NK-92 (cell line): ENCODE data around the gene CCND2.
"Not testable (repeated sequence)": the region's sequence is repeated elsewhere in the genome, so short reads cannot be mapped to it uniquely, and the experiment has no call there.

Experiments
- DNase-seq: peaks from one replicate; lab custom pipeline; 2025; ENCODE audit not compliant: unreplicated experiment; lab: John Stamatoyannopoulos, UW

The CCND2 gene

DNA sequence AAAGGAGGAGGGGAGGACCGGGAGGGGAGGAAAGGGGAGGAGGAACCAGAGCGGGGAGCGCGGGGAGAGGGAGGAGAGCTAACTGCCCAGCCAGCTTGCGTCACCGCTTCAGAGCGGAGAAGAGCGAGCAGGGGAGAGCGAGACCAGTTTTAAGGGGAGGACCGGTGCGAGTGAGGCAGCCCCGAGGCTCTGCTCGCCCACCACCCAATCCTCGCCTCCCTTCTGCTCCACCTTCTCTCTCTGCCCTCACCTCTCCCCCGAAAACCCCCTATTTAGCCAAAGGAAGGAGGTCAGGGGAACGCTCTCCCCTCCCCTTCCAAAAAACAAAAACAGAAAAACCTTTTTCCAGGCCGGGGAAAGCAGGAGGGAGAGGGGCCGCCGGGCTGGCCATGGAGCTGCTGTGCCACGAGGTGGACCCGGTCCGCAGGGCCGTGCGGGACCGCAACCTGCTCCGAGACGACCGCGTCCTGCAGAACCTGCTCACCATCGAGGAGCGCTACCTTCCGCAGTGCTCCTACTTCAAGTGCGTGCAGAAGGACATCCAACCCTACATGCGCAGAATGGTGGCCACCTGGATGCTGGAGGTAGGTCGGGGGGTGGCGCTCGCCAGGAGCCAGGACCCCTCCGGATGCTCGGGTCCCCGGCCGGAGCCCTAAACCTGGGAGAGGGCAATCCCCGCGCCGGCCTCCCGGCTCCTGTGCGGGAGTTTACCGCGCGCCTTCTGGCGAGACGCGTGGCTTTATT is at the start of gene CCND2:
Gene CCND2 (plus strand): TSS at position 111 of the 744 bp plus-strand sequence. CDS start 279 bp downstream, at position 390.
- DNase-seq = no peak

DNA sequence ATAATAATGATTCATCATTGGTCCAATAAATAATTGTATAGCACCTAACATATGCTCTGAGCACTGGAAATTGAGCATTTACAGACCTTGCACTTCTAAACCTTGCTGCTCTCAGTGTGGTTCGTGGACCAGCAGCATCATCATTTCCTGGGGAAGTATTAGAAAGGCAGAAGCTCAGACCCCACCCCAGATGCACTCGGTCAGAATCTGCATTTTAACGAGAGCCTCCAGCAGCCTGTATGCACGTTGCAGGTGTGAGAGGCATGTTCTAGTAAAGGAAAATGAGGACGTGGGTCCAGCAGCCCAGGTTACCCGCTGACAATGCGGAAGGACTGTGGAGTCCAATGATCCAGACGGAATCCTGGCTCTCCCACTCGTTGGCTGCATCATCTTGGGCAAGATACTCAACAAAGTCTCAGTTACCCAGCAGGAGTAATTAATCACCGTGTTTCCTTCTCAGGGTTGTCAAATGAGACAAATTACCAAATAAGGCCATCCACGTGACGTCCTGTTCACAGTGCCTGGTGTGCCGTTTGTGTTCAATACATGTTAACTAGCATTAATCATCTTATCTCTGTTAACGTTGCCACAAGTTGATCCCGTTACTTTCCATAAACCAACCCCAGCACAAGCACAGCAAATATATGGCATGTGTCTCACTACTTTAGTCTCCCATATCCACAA is 49.2 kb upstream of the CCND2 start:
- no peak for DNase-seq

DNA sequence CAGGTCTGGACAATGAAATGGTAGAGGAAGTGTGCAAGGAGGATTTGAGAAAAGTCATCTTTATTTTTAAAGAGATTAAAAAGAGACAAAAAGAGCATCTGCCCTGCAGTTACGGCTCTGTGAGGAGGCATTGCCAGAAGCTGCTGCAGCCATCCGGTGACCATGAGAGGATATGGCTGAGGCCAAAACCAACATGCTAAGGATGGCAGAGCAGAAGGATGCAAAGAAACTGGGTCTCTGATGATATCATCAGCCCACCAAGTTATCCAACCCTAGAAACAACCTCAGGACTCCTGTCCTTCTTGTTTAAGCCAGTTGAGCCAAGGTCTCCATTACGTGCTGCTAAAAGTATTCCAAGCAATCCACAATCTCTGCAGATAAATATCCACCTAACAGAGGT is 48.0 kb upstream of the CCND2 start:
- no peak for DNase-seq

DNA sequence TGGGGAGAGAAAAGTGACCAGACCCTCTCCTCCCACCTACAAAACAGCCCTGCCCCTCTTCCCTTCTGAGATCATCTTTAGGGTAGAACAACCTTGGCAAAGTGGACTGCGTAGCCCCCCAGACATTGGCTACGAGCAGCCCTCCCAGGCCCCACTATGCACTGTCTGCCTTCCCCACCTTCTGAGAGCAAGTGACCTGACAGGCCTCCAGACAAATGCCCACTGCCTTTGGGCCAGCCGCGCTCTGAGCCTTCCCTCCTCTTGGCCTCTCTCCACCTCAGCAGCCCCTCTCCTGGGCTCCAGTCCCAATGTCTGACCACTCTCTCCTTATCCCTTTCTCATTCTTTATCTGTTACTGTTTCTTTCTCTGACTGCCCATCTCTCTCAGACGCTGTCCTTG is 46.5 kb upstream of the CCND2 start:
- DNase-seq = no peak

DNA sequence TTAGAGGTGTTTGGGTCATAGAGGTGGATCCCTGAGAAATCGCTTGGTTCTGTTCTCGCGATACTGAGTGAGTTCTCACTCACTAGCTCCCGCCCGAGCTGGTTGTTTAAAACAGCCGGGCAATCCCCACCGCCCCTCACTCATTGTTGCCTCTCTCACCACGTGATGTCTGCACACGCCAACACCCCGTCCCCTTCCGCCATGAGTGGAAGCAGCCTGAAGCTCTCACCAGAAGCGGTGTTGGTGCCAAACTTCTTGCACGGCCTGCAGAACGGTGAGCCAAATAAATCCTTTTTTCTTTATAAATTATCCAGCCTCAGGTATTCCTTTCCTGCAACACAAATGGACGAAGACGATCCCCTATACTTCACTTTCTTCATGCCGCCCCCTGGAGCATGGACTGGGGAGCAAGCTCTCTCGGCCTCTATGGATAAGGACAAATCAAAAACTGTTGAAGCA is 45.4 kb upstream of the CCND2 start:
- DNase-seq = no peak

DNA sequence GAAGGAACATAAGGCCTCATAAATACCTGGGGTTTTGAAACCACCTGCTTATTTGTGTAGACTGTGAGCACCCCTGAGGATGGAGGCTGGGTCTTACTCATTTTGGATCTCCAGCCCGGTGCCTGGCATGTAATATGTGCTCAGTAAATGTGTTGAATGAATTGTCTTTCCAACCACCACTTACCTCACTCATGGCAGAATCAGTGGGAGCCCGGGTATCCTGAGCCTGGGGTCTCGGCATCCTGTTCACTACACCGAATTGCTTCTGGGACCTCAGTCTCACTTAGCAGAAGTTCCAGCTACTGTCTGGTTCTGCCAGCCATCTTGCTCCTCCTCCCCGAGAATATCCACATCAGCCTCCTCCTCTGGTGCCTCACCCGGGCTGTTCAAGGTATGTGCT is 43.0 kb upstream of the CCND2 start:
- no peak for DNase-seq

DNA sequence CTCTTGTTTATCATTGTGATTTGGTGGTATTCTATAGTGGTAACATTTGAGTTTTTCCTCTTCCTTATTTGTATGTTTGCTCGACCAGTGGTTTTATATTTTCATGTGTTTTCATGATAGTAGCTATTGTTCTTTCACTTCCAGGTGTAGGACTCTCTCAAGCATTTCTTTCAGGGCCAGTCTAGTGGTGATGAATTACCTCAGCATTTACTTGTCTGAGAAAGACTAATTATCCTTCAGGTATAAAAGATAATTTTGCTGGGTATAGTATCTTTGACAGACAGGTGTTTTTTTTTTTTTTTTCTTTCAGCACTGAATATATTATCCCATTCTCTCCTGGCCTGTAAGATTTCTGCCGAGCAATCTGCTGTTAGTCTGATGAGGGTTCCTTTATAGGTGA is 35.0 kb upstream of the CCND2 start:
- no peak for DNase-seq

DNA sequence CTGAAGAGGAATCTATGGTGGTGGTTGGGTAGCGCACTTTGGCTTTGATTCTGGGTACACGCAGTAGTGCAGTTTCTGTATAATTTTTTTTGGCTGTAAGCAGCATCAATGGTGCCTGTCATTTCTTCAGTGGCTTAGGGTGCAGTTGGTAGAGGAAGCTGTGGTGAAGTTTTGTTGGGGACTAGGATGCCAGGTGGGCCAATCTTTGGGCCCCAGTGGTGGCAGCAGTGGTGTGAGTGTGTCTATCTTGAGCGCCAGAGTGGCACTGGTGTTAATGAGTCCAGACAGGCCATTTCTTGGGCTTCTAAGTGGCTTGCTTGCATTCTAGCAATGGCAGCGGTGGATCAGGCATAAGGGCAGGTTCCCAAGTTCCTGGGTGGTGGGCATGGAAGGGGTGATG is 33.8 kb upstream of the CCND2 start:
- DNase-seq = no peak

DNA sequence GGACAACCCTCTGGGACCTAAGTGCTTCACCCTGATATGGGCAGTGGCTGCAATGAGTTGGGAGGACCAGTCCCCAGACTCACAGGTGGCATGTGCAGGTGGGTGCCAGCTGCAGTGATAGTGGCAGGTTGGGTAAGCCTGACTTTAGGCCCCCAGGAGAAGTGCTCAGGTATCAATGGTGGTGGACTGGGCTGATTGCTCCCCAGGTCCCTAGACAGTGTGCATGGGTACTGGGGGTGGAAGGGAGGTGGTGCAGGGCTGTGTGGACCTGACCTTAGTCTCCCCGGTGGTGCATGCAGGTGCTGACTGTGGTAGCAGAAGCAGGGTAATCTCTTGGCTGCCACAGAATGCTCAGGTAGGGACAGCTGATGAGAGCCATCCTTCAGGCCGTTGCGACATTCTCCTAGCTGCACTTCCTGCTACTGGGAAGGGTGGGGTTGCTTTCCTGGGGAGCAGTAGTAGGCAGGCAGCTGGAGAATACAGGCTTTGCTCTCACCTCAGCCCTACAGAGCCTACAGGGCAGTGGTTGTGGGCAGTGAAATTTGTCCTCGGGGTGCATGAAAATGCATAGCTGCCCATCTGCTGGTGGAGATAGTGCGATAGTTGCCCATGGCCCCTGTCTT is 33.3 kb upstream of the CCND2 start:
- DNase-seq = no peak

DNA sequence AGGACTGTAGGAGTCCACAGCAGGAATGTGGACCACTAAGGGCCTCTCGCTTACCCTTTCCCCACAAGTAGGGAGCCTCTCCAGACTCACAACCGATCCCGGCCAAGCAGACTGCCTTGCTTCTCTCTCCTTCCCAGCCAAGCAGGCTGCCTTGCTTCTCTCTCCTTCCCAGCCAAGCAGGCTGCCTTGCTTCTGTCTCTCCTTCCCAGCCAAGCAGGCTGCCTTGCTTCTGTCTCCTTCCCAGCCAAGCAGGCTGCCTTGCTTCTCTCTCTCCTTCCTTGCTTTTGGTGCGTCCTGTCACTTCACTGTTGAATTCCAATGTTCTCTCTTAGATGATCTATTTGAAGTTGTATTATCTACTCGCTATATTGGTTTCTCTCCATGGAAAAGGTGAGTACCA is 32.6 kb upstream of the CCND2 start:
- no peak for DNase-seq

DNA sequence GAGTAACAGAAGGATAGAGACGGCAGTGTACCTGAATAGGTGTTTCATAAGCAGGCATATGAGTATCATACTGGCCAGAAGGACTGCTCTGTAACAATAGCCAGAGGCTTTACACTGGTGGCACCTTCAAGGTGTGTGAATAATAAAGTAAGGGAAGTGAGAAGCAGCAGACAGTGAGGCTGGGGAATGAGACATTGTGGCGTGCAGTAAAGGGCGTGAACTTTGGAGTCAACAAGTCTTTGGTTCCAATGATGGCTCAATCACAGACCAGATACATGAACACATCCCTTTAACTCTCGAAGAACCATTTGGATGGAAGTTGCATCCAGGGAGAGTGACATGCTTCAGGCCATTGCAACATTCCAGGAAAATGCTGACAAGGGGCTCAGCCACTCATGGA is 32.0 kb upstream of the CCND2 start:
- DNase-seq = no peak

DNA sequence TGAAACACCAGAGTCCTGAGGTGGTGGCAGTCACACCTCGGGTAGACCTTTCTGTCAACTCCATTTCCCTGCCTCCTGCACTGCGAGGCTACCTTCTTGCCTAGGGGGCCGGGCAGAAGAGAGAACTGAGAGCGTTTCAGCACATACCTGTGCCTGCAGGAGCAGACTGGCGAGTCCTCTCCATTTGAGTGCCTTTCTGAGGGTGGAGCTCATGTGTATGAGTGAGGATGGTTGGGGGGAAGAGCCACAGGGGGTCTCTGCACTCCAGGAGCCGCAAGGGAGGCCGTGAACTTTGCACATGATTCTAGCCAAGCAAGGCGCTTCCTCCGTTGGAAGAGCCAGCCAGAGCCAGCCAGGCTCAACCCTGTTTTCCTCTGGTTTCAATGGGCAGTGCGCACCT is 31.0 kb upstream of the CCND2 start:
- DNase-seq = no peak

DNA sequence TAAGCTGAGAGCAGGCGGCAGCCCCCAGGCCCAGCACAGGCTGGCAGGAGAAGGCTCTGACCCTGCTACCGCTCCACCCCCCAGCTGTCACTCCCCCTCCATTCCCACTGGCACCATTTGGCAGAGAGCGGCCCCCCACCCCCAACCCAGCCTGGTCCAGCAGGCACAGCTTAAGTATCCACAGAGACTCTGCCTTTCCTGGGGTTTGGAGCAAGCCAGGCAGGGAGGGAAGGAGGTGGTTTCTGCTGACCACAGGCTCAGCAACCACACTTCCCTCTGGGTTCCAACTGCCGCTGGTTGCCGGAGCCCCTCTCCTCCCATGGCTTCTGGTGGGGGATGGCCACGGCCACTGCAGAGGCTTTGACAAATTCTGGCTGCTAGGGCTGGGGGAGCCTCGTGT is 30.5 kb upstream of the CCND2 start:
- no peak for DNase-seq

DNA sequence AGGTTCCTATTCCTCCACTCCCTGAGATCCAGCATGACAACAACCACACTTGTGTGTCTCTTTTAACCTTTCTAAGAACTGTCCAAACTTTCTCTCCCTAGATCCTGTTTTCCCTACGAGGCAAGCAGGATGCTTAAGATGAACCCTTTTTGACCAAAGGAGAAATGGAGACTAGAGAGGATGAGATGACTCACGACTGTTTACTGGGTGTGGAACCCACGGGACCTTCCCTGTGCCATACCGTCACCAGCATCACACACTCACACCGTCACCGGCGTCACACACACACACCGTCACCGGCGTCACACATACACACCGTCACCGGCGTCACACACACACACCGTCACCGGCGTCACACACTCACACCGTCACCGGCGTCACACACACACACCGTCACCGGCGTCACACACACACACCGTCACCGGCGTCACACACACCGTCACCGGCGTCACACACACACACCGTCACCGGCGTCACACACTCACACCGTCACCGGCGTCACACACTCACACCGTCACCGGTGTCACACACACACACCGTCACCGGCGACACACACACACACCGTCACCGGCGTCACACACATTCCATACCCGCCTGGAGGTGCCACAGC is 30.0 kb upstream of the CCND2 start:
- DNase-seq = not testable (repeated sequence)

DNA sequence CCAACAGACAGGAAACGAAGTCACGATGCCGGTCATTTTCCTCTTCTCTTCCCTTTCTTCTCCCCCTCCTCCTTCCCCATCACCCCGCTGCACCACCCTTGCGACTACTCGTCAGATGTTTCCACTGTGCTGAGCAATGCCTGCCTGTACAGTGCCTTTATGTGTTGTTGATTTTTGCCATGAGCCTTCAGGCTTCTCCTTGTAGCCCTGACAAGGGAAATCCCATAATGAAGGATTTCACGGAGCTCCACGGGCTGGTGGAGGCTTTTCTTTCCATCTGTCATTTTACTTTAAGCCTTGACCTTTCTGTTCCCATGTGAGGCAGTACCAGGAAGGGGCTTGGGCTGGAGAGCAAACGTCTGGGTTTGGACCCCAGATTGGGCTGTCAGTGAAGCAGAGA is 28.7 kb upstream of the CCND2 start:
- no peak for DNase-seq

DNA sequence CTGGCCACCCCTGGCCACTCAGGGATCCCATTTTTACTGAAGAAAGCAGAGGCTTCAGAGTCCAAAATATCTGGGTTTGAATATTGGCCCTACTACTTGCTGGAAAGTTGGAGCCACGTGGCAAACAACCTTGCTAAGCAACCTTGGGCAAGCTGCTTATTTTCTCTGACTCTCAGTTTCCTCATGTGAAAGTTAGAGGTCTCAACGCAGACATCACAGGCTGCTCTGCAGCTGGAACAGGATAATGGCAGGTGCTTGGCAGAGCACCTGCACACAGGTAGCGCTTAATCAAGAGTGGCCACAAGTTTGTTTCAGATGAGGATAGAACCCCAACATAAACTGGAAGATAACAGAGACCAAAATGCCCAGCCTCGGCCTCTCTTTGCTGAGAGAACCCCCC is 28.1 kb upstream of the CCND2 start:
- DNase-seq = no peak

DNA sequence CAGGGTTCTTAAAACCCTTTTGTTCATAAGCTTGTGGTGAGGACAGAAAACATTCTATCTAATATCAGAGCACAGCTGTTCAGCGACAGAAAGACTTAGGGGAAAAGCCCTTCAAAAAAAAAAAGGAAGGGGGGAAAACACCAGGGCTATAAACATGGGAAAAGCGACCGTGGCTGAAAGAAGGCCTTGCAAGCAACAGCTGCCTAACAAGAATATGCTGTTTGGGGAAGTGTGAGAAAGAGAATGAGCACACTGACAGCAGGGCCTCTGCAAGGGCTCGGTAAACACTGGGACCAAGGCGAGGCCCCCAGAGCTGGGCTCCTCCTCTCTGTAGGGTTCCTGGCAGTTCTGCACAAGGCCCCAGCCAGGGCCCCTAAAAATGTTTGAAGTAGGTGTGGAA is 27.4 kb upstream of the CCND2 start:
- DNase-seq = no peak

DNA sequence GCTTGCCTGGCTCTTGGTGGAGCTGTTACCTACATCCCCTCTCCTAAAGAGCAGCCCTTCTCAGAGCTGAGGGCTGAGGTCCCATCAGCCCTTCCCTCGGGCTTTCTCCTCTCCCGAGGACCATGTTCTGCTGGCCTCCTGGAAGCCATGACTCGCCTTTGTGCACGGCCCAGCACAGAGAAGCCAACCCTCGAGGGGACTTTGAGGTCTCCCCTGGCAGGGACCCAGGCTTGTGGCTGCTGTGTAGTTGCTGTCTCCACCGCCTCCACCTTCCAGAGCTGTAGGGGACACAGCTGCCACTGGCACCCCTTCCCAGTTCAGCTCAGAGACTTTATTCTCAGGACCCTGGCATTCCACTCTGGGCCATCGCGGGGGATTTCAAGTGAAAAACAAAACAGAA is 22.9 kb upstream of the CCND2 start:
- DNase-seq = no peak

DNA sequence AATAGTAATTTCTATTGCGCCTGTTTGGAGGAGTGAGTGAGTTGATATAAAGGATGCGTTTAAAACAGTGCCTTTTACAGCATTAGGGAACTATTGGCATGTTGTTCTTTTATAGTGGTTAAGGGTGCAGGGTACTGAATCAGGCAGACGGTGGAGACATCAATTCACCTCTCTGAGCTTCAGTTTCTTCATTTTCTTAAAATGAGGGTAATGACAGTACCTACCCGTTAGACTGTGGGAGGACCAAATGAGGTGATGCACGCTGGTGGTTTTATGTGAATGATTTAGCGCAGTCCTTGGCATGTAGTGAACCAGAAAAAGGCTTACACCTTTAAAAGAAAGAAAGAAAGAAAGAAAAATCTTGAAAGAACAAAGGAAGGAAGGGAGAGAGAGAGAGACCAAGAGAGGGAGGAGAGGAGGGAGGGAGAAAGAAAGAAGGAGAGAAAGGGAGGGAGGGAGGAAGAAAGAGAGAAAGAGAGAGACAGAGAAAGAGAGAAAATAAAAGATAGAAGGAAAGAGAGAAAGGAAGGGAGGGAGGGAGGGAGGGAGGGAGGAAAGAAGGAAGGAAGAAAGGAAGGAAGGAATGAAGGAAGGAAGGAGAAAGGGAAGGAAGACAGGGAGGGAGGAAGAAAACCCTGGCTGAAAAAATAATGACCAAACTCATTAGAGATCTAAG is 22.2 kb upstream of the CCND2 start:
- DNase-seq = no peak

DNA sequence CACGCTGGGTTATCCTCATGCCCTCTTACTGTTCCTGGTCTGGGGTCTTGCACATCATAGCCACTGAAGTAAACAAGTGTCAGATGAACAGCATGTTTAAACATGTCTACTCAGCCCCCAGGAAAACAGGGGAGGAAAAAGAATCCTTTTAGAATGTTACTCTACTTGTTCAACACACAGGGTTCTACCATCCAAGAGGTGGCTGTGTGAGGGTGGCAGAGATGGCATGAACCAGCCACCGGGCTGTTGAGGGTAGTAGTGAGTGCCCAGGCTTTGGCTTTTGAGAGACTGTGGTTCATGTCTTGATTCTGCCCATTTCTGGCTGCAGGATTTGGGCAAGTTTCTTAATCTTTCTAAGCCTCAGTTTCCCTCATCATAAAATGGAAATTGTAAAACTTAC is 21.6 kb upstream of the CCND2 start:
- no peak for DNase-seq

DNA sequence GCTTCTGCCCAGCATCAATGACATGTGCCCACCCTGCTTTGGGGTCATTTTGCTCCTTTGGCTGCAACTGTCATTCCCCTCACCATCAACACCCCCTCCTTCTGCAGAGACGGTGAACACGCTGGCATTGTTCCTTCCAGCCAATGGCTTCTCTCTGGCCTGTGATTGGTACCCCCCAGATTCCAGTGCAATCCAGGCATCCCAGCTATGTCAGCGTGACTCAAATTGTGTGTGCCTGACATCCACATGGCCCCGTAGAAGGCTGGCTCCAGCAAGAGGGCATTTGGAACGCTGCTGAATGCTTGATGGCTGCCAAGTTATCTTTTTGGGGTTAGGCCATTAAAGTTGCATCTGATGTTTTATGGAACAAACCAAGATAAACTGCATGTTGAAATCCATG is 21.0 kb upstream of the CCND2 start:
- no peak for DNase-seq
